HepG2 (cell line): ENCODE results near the gene DCAF7. TPM values are rescaled to one million over a fixed set of nuclear protein-coding genes. Genes with fewer than 3 reads are reported as not detected.
A peak's percentile ranks its signal among the peaks of the same experiment; 100 is the strongest.

Experiments
- ATF1 ChIP-seq: IDR thresholded peaks from 2 replicates; pipeline ENCODE4 v1.6.1; 2016; ENCODE audit warnings: mild to moderate bottlenecking, control low read depth
- ATRX ChIP-seq: sonication (generic); formaldehyde crosslinking; IDR thresholded peaks from 2 replicates; pipeline ENCODE4 v1.4.0; 2020; ENCODE audit warnings: missing genetic modification reagents, borderline replicate concordance
- BRCA1 ChIP-seq: sonication (generic); formaldehyde crosslinking; IDR thresholded peaks from 2 replicates; pipeline ENCODE4 v1.4.0; 2020; ENCODE audit warnings: missing genetic modification reagents
- CENPX ChIP-seq: sonication (generic); formaldehyde crosslinking; IDR thresholded peaks from 2 replicates; pipeline ENCODE4 v1.9.0; 2021; ENCODE audit warnings: mild to moderate bottlenecking, missing genetic modification reagents, moderate library complexity
- GMEB2 ChIP-seq: IDR thresholded peaks from 2 replicates; pipeline ENCODE4 v1.6.1; 2016; ENCODE audit warnings: missing biosample characterization, missing genetic modification reagents, low read depth
- KAT7 ChIP-seq: IDR thresholded peaks from 2 replicates; pipeline ENCODE4 v1.6.1; 2018; ENCODE audit warnings: borderline replicate concordance, missing compliant biosample characterization
- NFYC ChIP-seq: IDR thresholded peaks from 2 replicates; pipeline ENCODE4 v1.6.1; 2016; ENCODE audit warnings: missing genetic modification reagents, missing compliant biosample characterization
- NR3C1 ChIP-seq: sonication (generic); formaldehyde crosslinking; IDR thresholded peaks from 2 replicates; pipeline ENCODE4 v1.4.0; 2020; ENCODE audit warnings: missing genetic modification reagents
- PHF8 ChIP-seq: sonication (generic); formaldehyde crosslinking; IDR thresholded peaks from 2 replicates; pipeline ENCODE4 v1.5.0; 2020; ENCODE audit warnings: missing genetic modification reagents
- POLR2G ChIP-seq: fragments of 200-400 bp; formaldehyde crosslinking; IDR thresholded peaks from 2 replicates; pipeline ENCODE4 v1.6.1; 2018; ENCODE audit warnings: mild to moderate bottlenecking, low read depth, low read length, moderate library complexity
- RBM39 ChIP-seq: fragments of 200-400 bp; formaldehyde crosslinking; IDR thresholded peaks from one replicate; pipeline ENCODE4 v1.6.1; 2018; ENCODE audit warnings: antibody characterized with exemption, mild to moderate bottlenecking, low read depth, low read length; ENCODE audit not compliant: poor library complexity, severe bottlenecking
- RORA ChIP-seq: sonication (generic); formaldehyde crosslinking; IDR thresholded peaks from 2 replicates; pipeline ENCODE4 v1.5.0; 2020; ENCODE audit warnings: mild to moderate bottlenecking, missing genetic modification reagents, moderate library complexity
- XBP1 ChIP-seq: sonication (generic); formaldehyde crosslinking; IDR thresholded peaks from 2 replicates; pipeline ENCODE4 v1.5.0; 2020; ENCODE audit warnings: missing genetic modification reagents
- ZBTB7B ChIP-seq: sonication (generic); formaldehyde crosslinking; IDR thresholded peaks from 2 replicates; pipeline ENCODE4 v1.4.0; 2020; ENCODE audit warnings: missing genetic modification reagents
- ZNF292 ChIP-seq: sonication (generic); formaldehyde crosslinking; IDR thresholded peaks from 2 replicates; pipeline ENCODE4 v1.8.1; 2022; ENCODE audit warnings: mild to moderate bottlenecking, low read depth, missing genetic modification reagents, borderline replicate concordance
- ZNF335 ChIP-seq: sonication (generic); formaldehyde crosslinking; IDR thresholded peaks from 2 replicates; pipeline ENCODE4 v1.4.0; 2020; ENCODE audit warnings: missing genetic modification reagents
- ZNF362 ChIP-seq: sonication (generic); formaldehyde crosslinking; IDR thresholded peaks from 2 replicates; pipeline ENCODE4 v1.4.0; 2020; ENCODE audit warnings: missing genetic modification reagents, mild to moderate bottlenecking, borderline replicate concordance
- ZNF468 ChIP-seq: sonication (generic); formaldehyde crosslinking; IDR thresholded peaks from 2 replicates; pipeline ENCODE4 v1.8.0; 2022; ENCODE audit warnings: mild to moderate bottlenecking, moderate library complexity, missing genetic modification reagents
- polyA plus RNA-seq, 8 experiments: library from polyadenylated mRNA; depleted of rRNA in 3 of 8; stranded (reverse) in 7 of 8; unstranded in 1 of 8; fragments of >200 nt; fragmentation: Illumina TruSeq in 4 of 8; extraction: Trizol in 4 of 8; gene quantifications; 2 replicates each; pipeline versions ENCODE4 v1.2.1 to v1.2.3, GENCODE V29; 2011 to 2016; ENCODE audit warnings: low read depth in 4 of 8, missing spikeins in 1 of 8, mixed read lengths in 1 of 8; ENCODE audit not compliant: insufficient read depth in 1 of 8
- total RNA-seq, 5 experiments: library from RNA; depleted of rRNA; stranded (reverse); fragments of >200 nt; fragmentation: Illumina TruSeq; extraction: Trizol; gene quantifications; 2 replicates each; pipeline ENCODE4 v1.2.3, GENCODE V29; 2016; ENCODE audit warnings: low read depth in 1 of 5
- TF ChIP-seq, protein P1 (sequence below): sonication (generic); formaldehyde crosslinking; IDR thresholded peaks from 2 replicates; pipeline ENCODE4 v1.5.1; 2020; ENCODE audit warnings: mild to moderate bottlenecking, missing genetic modification reagents, moderate library complexity
- TF ChIP-seq, protein P2 (sequence below): sonication (generic); formaldehyde crosslinking; IDR thresholded peaks from 2 replicates; pipeline ENCODE4 v1.9.0; 2021; ENCODE audit warnings: missing genetic modification reagents, mild to moderate bottlenecking, borderline replicate concordance

DCAF7 gene
- total and polyA plus RNA-seq, 2 of the 13 experiments (the other 11 are each of a cell fraction or from before 2014, with no cell fraction given): 55.2 to 73.4 TPM

- TF ChIP-seq, protein P1, sequence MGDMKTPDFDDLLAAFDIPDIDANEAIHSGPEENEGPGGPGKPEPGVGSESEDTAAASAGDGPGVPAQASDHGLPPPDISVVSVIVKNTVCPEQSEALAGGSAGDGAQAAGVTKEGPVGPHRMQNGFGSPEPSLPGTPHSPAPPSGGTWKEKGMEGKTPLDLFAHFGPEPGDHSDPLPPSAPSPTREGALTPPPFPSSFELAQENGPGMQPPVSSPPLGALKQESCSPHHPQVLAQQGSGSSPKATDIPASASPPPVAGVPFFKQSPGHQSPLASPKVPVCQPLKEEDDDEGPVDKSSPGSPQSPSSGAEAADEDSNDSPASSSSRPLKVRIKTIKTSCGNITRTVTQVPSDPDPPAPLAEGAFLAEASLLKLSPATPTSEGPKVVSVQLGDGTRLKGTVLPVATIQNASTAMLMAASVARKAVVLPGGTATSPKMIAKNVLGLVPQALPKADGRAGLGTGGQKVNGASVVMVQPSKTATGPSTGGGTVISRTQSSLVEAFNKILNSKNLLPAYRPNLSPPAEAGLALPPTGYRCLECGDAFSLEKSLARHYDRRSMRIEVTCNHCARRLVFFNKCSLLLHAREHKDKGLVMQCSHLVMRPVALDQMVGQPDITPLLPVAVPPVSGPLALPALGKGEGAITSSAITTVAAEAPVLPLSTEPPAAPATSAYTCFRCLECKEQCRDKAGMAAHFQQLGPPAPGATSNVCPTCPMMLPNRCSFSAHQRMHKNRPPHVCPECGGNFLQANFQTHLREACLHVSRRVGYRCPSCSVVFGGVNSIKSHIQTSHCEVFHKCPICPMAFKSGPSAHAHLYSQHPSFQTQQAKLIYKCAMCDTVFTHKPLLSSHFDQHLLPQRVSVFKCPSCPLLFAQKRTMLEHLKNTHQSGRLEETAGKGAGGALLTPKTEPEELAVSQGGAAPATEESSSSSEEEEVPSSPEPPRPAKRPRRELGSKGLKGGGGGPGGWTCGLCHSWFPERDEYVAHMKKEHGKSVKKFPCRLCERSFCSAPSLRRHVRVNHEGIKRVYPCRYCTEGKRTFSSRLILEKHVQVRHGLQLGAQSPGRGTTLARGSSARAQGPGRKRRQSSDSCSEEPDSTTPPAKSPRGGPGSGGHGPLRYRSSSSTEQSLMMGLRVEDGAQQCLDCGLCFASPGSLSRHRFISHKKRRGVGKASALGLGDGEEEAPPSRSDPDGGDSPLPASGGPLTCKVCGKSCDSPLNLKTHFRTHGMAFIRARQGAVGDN (CRISPR knock-in tag): peak; percentile 95
- peak; percentile 49; the same call in 1 of the 2 replicates for TF ChIP-seq NFYC
- peak; percentile 97 for TF ChIP-seq RBM39
- TF ChIP-seq ZNF335 (CRISPR knock-in tag): peak; percentile 97
- TF ChIP-seq KAT7 (CRISPR knock-in tag): peak; percentile 100
- TF ChIP-seq, protein P2, sequence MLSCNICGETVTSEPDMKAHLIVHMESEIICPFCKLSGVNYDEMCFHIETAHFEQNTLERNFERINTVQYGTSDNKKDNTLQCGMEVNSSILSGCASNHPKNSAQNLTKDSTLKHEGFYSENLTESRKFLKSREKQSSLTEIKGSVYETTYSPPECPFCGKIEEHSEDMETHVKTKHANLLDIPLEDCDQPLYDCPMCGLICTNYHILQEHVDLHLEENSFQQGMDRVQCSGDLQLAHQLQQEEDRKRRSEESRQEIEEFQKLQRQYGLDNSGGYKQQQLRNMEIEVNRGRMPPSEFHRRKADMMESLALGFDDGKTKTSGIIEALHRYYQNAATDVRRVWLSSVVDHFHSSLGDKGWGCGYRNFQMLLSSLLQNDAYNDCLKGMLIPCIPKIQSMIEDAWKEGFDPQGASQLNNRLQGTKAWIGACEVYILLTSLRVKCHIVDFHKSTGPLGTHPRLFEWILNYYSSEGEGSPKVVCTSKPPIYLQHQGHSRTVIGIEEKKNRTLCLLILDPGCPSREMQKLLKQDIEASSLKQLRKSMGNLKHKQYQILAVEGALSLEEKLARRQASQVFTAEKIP: no peak
- TF ChIP-seq RORA (CRISPR knock-in tag): peak; percentile 87; the same call in 1 of the 2 replicates
- no peak; the same call in 1 of the 2 replicates for TF ChIP-seq NR3C1
- no peak for TF ChIP-seq ATRX
- peak; percentile 92 for TF ChIP-seq ZBTB7B
- TF ChIP-seq POLR2G: peak; percentile 93
- TF ChIP-seq BRCA1 (CRISPR knock-in tag): peak; percentile 97
- TF ChIP-seq CENPX (CRISPR knock-in tag): no peak
- peak; percentile 78; the same call in 1 of the 2 replicates for TF ChIP-seq ZNF362
- TF ChIP-seq XBP1 (CRISPR knock-in tag): peak; percentile 29; the same call in 1 of the 2 replicates
- TF ChIP-seq GMEB2 (CRISPR knock-in tag): no peak
- peak; percentile 71 for TF ChIP-seq ATF1 (CRISPR knock-in tag)
- 0 out of 2 replicates have a peak, but pooled peaks have one; percentile 26 for TF ChIP-seq ZNF468 (CRISPR knock-in tag)
- TF ChIP-seq ZNF292 (CRISPR knock-in tag): peak; percentile 87
- TF ChIP-seq PHF8 (CRISPR knock-in tag): peak; percentile 98
Observed at GRCh38 chr17:63600569-63601438, 50.5 kb downstream of the DCAF7 start, which contains the start of gene TACO1 (continued).
